Peyer's patch (tissue), 4 donors: Measurements from ENCODE around the gene RNF213.

Experiments used
- POLR2A ChIP-seq, 2 donors: fragments of 450-650 bp; IDR thresholded peaks; one replicate each; pipeline ENCODE4 v1.5.1; 2017; ENCODE audit warnings: antibody characterized with exemption in 2 of 2, mild to moderate bottlenecking in 2 of 2, moderate library complexity in 2 of 2
- TF ChIP-seq, protein P1 (sequence below), 6 experiments: fragments of 450-650 bp in 4 of 6; fragments of 200-600 bp in 2 of 6; sonication (generic) in 1 of 6; IDR thresholded peaks; one replicate each; pipeline ENCODE4 v1.5.1; 2017 to 2019; ENCODE audit warnings: antibody characterized with exemption in 6 of 6, mild to moderate bottlenecking in 3 of 6, moderate library complexity in 1 of 6

- TF ChIP-seq, protein P1, sequence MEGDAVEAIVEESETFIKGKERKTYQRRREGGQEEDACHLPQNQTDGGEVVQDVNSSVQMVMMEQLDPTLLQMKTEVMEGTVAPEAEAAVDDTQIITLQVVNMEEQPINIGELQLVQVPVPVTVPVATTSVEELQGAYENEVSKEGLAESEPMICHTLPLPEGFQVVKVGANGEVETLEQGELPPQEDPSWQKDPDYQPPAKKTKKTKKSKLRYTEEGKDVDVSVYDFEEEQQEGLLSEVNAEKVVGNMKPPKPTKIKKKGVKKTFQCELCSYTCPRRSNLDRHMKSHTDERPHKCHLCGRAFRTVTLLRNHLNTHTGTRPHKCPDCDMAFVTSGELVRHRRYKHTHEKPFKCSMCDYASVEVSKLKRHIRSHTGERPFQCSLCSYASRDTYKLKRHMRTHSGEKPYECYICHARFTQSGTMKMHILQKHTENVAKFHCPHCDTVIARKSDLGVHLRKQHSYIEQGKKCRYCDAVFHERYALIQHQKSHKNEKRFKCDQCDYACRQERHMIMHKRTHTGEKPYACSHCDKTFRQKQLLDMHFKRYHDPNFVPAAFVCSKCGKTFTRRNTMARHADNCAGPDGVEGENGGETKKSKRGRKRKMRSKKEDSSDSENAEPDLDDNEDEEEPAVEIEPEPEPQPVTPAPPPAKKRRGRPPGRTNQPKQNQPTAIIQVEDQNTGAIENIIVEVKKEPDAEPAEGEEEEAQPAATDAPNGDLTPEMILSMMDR (IDR thresholded peaks at IDR 0.05) = no peak
- no peak for TF ChIP-seq POLR2A (IDR thresholded peaks at IDR 0.05)
Measured at GRCh38 chr17:80445726-80446110, 185.1 kb downstream of the RNF213 start.
